Muscle layer of duodenum (tissue), 2 donors: ENCODE measurements around the gene SUMO2.
"Not testable (repeated sequence)": the region's sequence is repeated elsewhere in the genome, so short reads cannot be mapped to it uniquely, and the experiment has no call there.

Experiments used
- H3K27ac ChIP-seq: one replicate; pipeline ENCODE4 v1.7.0; 2013; ENCODE audit warnings: mild to moderate bottlenecking, low read length
- H3K27me3 ChIP-seq: one replicate; pipeline ENCODE4 v1.7.0; 2013; ENCODE audit warnings: low read depth, mild to moderate bottlenecking, control low read depth, low read length
- H3K36me3 ChIP-seq, 2 donors: one replicate each; pipeline ENCODE4 v1.7.0; 2013; ENCODE audit warnings: low read length in 2 of 2, control low read depth in 1 of 2, mild to moderate bottlenecking in 1 of 2; ENCODE audit not compliant: insufficient read depth in 2 of 2, control insufficient read depth in 1 of 2
- H3K4me1 ChIP-seq, 2 donors: one replicate each; pipeline ENCODE4 v1.7.0; 2013; ENCODE audit warnings: low read length in 2 of 2, mild to moderate bottlenecking in 2 of 2, control low read depth in 1 of 2, moderate library complexity in 1 of 2; ENCODE audit not compliant: insufficient read depth in 2 of 2, control insufficient read depth in 1 of 2
- H3K4me3 ChIP-seq, 2 donors: one replicate each; pipeline ENCODE4 v1.7.0; 2013; ENCODE audit warnings: low read length in 2 of 2, low read depth in 1 of 2, mild to moderate bottlenecking in 1 of 2
- H3K9me3 ChIP-seq, 2 donors: one replicate each; pipeline ENCODE4 v1.7.0; 2013; ENCODE audit warnings: low read length in 2 of 2, control low read depth in 1 of 2, mild to moderate bottlenecking in 1 of 2; ENCODE audit not compliant: control insufficient read depth in 1 of 2
- donor health status: healthy.

The SUMO2 gene

GRCh38 chr17:75142236-75142971 lies 40.4 kb downstream of the SUMO2 start:
- H3K9me3 ChIP-seq: no peaks in the 10 kb centered on the region
- H3K27ac ChIP-seq: no peak overlapping the region
- no peaks in the 10 kb centered on the region for H3K4me1 ChIP-seq
- no peaks in the 10 kb centered on the region for H3K27me3 ChIP-seq
- no peak overlapping the region for H3K4me3 ChIP-seq
- peaks cover 25 to 29% of the 10 kb centered on the region in 2 donors for H3K36me3 ChIP-seq

- no peaks in the 10 kb centered on the region for H3K9me3 ChIP-seq
- H3K27ac ChIP-seq: no peak overlapping the region
- H3K4me3 ChIP-seq: no peak overlapping the region
- H3K4me1 ChIP-seq: no peaks in the 10 kb centered on the region
- peaks cover 0 to 7% of the 10 kb centered on the region in 2 donors for H3K36me3 ChIP-seq
- H3K27me3 ChIP-seq: no peaks in the 10 kb centered on the region
Observed at GRCh38 chr17:75138519-75138918, 44.2 kb downstream of the SUMO2 start.

- H3K9me3 ChIP-seq, H3K27me3 ChIP-seq, H3K4me3 ChIP-seq, H3K4me1 ChIP-seq, H3K27ac ChIP-seq, H3K36me3 ChIP-seq: not testable (repeated sequence)
Observed at GRCh38 chr17:75137762-75138161, 45.0 kb downstream of the SUMO2 start.

- no peak overlapping the region for H3K4me3 ChIP-seq
- H3K4me1 ChIP-seq: peaks cover 0 to 4% of the 10 kb centered on the region in 2 donors
- H3K9me3 ChIP-seq: no peaks in the 10 kb centered on the region
- H3K27ac ChIP-seq: no peak overlapping the region
- no peaks in the 10 kb centered on the region for H3K27me3 ChIP-seq
- H3K36me3 ChIP-seq: peaks cover 0 to 4% of the 10 kb centered on the region in 2 donors
Observed at GRCh38 chr17:75135946-75136345, 46.8 kb downstream of the SUMO2 start.

GRCh38 chr17:75135452-75135851 lies 47.3 kb downstream of the SUMO2 start:
- no peaks in the 10 kb centered on the region for H3K9me3 ChIP-seq
- H3K27ac ChIP-seq: no peak overlapping the region
- no peaks in the 10 kb centered on the region for H3K27me3 ChIP-seq
- H3K4me1 ChIP-seq: peaks cover 3 to 8% of the 10 kb centered on the region in 2 donors
- no peak overlapping the region for H3K4me3 ChIP-seq
- peaks cover under 1 to 4% of the 10 kb centered on the region in 2 donors for H3K36me3 ChIP-seq

- not testable (repeated sequence) for H3K4me3 ChIP-seq, H3K27me3 ChIP-seq, H3K27ac ChIP-seq, H3K4me1 ChIP-seq, H3K9me3 ChIP-seq
- H3K36me3 ChIP-seq: peaks cover 11 to 17% of the 10 kb centered on the region in 2 donors
Observed at GRCh38 chr17:75133607-75134347, 49.0 kb downstream of the SUMO2 start.

- Histone ChIP-seq H3K36me3 (peaks cover 9 to 19% of the 10 kb centered on the region in 2 donors), H3K4me1 (peaks cover 5 to 9% of the 10 kb centered on the region in 2 donors), H3K27ac (no peak overlapping the region), H3K27me3 (no peaks in the 10 kb centered on the region), H3K4me3 (no peak overlapping the region), H3K9me3 (no peaks in the 10 kb centered on the region)
Observed at GRCh38 chr17:75133001-75133400, 49.8 kb downstream of the SUMO2 start.

- not testable (repeated sequence) for H3K4me1 ChIP-seq, H3K9me3 ChIP-seq, H3K27me3 ChIP-seq
- Histone ChIP-seq H3K36me3 (peaks cover 9 to 19% of the 10 kb centered on the region in 2 donors), H3K4me3 (peak overlapping the region; percentile 67 to 94), H3K27ac (peak overlapping the region; percentile 51)
Observed at GRCh38 chr17:75132018-75133000, 50.5 kb downstream of the SUMO2 start.

GRCh38 chr17:75131278-75132017 lies 51.3 kb downstream of the SUMO2 start, which contains the start of gene NT5C:
Gene NT5C, minus strand, starts transcription at chr17:75131742. Its CDS starts 35 bp downstream, at chr17:75131707.
- Histone ChIP-seq H3K27me3 (no peaks in the 10 kb centered on the region), H3K4me3 (peak within 1 kb of the TSS; percentile 67 to 94), H3K36me3 (peaks cover 9 to 19% of the 10 kb centered on the region in 2 donors), H3K9me3 (no peaks in the 10 kb centered on the region), H3K4me1 (peaks cover 5 to 9% of the 10 kb centered on the region in 2 donors), H3K27ac (peak within 1 kb of the TSS; percentile 51)

GRCh38 chr17:75130632-75131277 lies 52.0 kb downstream of the SUMO2 start:
- Histone ChIP-seq H3K9me3 (no peaks in the 10 kb centered on the region), H3K27me3 (no peaks in the 10 kb centered on the region), H3K27ac (peak overlapping the region; percentile 51), H3K4me1 (peaks cover 5 to 9% of the 10 kb centered on the region in 2 donors), H3K4me3 (peak overlapping the region; percentile 67 to 94), H3K36me3 (peaks cover 9 to 19% of the 10 kb centered on the region in 2 donors)
